H1 (cell line): ENCODE results near the gene PRRX2.

Source experiments
- CHD2 ChIP-seq: IDR thresholded peaks from 2 replicates; pipeline ENCODE4 v1.6.1; 2012; ENCODE audit warnings: low read length, improper control_type of control experiment
- EP300 ChIP-seq, 2 experiments: IDR thresholded peaks; 1 replicate in 1 of 2; 2 replicates in 1 of 2; pipeline ENCODE4 v1.6.1; 2011 to 2012; ENCODE audit warnings: low read depth in 2 of 2, low read length in 2 of 2, mild to moderate bottlenecking in 2 of 2, borderline replicate concordance in 1 of 2, inconsistent platforms in 1 of 2, moderate library complexity in 1 of 2
- EZH2 ChIP-seq: fragments of 200-600 bp; sonication (generic); IDR thresholded peaks from 2 replicates; pipeline ENCODE4 v1.7.1; 2012; ENCODE audit warnings: low read depth, mild to moderate bottlenecking, moderate library complexity, low read length, inconsistent platforms; ENCODE audit not compliant: severe bottlenecking
- NRF1 ChIP-seq: IDR thresholded peaks from 2 replicates; pipeline ENCODE4 v1.6.1; 2011; ENCODE audit warnings: mild to moderate bottlenecking, low read depth, low read length, improper control_type of control experiment
- POLR2A ChIP-seq, 2 experiments: IDR thresholded peaks; 1 replicate in 1 of 2; 2 replicates in 1 of 2; pipeline ENCODE4 v1.6.1; 2011; ENCODE audit warnings: low read depth in 2 of 2, low read length in 2 of 2, mild to moderate bottlenecking in 2 of 2; ENCODE audit errors: control extremely low read depth in 1 of 2
- POLR2AphosphoS5 ChIP-seq: IDR thresholded peaks from 2 replicates; pipeline ENCODE4 v1.6.1; 2011; ENCODE audit warnings: low read depth, low read length
- RAD21 ChIP-seq, 2 experiments: IDR thresholded peaks in 1 of 2; conservative IDR thresholded peaks in 1 of 2; 2 replicates each; pipeline ENCODE4 v1.6.1; 2011; ENCODE audit warnings: low read depth in 2 of 2, low read length in 2 of 2, improper control_type of control experiment in 1 of 2, inconsistent platforms in 1 of 2, mild to moderate bottlenecking in 1 of 2, moderate library complexity in 1 of 2
- SAP30 ChIP-seq: fragments of 300-600 bp; sonication (generic); IDR thresholded peaks from 2 replicates; pipeline ENCODE4 v1.7.1; 2012; ENCODE audit warnings: low read length, moderate library complexity, mild to moderate bottlenecking, inconsistent platforms; ENCODE audit not compliant: insufficient read depth, insufficient replicate concordance
- TF ChIP-seq, protein P1 (sequence below), 3 experiments: IDR thresholded peaks; 1 replicate in 2 of 3; 2 replicates in 1 of 3; pipeline versions ENCODE4 v1.5.1 to v1.6.1; 2011; ENCODE audit warnings: low read length in 3 of 3, mild to moderate bottlenecking in 3 of 3, inconsistent platforms in 2 of 3, low read depth in 1 of 3, moderate library complexity in 1 of 3; ENCODE audit not compliant: insufficient read depth in 1 of 3; ENCODE audit errors: control extremely low read depth in 1 of 3
- TF ChIP-seq, protein P2 (sequence below): IDR thresholded peaks from 2 replicates; pipeline ENCODE4 v1.6.1; 2012; ENCODE audit warnings: inconsistent platforms

DNA sequence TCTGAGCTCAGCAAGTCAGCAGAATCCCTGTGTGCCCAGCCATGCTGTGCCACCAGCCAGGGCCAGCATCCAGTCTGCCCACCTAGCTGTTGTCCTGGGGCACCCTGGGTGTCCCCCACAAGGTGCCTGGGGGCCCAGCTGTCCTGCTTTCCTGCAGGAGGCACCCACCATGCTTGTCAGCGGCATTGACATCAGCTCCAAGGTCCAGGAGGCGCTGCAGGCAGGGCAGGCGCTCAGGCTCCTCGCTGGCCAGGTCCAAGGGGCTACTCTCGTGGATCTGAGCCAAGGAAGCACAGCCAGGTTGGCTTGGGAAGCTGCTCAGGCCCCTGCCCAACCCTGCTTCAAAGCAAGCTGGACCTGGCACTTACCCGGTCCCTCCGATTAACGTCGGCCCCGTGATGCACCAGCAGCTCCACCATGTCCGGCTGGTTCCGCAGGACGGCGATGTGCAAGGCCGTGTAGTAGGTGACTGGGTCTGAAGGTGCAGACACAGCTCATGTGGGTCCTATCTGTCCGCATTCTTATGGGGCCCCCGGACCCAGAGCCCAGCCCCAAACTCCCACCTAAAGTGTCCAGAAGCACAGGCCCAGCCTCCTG, 26.3 kb upstream of the PRRX2 start:
- TF ChIP-seq POLR2AphosphoS5 = no peak
- TF ChIP-seq POLR2A (IDR thresholded peaks at IDR 0.05; ENCODE audit: control extremely low read depth in 1 of 2, low read depth in 2 of 2, low read length in 2 of 2) = no peak
- no peak for TF ChIP-seq EZH2
- TF ChIP-seq EP300 (IDR thresholded peaks at IDR 0.05; ENCODE audit: borderline replicate concordance in 1 of 2, low read depth in 2 of 2, low read length in 2 of 2) = no peak
- TF ChIP-seq, protein P1, sequence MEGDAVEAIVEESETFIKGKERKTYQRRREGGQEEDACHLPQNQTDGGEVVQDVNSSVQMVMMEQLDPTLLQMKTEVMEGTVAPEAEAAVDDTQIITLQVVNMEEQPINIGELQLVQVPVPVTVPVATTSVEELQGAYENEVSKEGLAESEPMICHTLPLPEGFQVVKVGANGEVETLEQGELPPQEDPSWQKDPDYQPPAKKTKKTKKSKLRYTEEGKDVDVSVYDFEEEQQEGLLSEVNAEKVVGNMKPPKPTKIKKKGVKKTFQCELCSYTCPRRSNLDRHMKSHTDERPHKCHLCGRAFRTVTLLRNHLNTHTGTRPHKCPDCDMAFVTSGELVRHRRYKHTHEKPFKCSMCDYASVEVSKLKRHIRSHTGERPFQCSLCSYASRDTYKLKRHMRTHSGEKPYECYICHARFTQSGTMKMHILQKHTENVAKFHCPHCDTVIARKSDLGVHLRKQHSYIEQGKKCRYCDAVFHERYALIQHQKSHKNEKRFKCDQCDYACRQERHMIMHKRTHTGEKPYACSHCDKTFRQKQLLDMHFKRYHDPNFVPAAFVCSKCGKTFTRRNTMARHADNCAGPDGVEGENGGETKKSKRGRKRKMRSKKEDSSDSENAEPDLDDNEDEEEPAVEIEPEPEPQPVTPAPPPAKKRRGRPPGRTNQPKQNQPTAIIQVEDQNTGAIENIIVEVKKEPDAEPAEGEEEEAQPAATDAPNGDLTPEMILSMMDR (IDR thresholded peaks at IDR 0.05; ENCODE audit: control extremely low read depth in 1 of 3, insufficient read depth in 1 of 3, low read depth in 1 of 3, low read length in 3 of 3) = no peak
- no peak for TF ChIP-seq RAD21 (IDR thresholded peaks at IDR 0.05 in 1 of 2, conservative IDR thresholded peaks at IDR 0.05 in 1 of 2; ENCODE audit: low read depth in 2 of 2, low read length in 2 of 2)
- no peak for TF ChIP-seq CHD2
- no peak for TF ChIP-seq NRF1
- TF ChIP-seq, protein P2, sequence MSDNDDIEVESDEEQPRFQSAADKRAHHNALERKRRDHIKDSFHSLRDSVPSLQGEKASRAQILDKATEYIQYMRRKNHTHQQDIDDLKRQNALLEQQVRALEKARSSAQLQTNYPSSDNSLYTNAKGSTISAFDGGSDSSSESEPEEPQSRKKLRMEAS = no peak
- TF ChIP-seq SAP30 = no peak
